Stimulated activated CD8-positive, alpha-beta memory T cell treated with anti-CD3 and anti-CD28 coated beads, Interleukin-12 subunit alpha, Interleukin-12 subunit beta, amount 100 ng/mL, for 24 hours (primary cell): Measurements from ENCODE around the gene SH2D7.
"Not testable (repeated sequence)": the region's sequence is repeated elsewhere in the genome, so short reads cannot be mapped to it uniquely, and the experiment has no call there.

Source experiments
- DNase-seq: peaks from one replicate; pipeline ENCODE4 v3.0.0-alpha.2; 2020; ENCODE audit errors: extremely low read depth

SH2D7 gene

GRCh38 chr15:78140292-78140691, 47.9 kb downstream of the SH2D7 start:
- DNase-seq = no peak

GRCh38 chr15:78142332-78142731, 50.0 kb downstream of the SH2D7 start:
- no peak for DNase-seq

- no peak for DNase-seq
Observed at GRCh38 chr15:78146425-78147154, 54.2 kb downstream of the SH2D7 start.

GRCh38 chr15:78147566-78147965, 55.2 kb downstream of the SH2D7 start:
- DNase-seq = no peak

- DNase-seq = no peak
Observed at GRCh38 chr15:78148392-78149067, 56.2 kb downstream of the SH2D7 start.

DNA sequence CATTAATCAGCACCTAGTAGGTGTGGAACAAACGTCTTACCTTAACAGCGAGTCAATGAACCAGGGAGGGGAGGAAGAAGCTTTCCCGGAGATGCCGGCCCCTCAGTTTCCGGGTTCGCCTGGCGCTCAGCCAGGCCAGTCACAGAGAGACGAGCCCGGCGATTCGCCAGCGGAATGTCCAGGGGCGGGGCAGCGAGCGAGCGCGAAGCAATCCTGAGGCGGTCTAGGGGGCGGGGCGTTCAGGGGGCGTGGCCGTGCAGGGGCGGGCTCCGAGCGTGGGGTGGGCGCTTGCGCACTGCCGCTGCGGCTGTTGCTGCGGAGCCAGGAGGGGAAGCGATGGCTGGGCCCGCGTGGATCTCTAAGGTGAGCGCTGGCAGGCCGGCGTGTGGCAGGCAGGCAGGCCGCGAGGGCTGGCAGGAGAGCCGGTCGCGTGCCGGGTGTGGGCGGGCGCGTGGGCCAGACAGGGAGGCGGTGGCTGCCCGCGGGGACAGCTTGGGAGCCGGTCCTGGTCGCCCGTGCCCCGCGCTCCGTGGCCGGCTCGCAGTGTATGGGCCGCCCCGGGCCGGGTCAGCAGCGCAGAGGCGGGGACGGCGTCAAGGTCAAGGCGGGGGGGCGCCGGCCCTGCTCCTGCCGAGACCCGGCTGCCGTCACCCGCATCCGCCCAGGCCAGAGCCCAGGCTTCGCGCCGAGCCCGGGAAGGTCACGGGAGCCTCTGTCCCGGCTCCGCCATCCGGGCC, 56.9 kb downstream of the SH2D7 start, which contains the start of gene IDH3A:
Gene IDH3A, plus strand, starts transcription at position 295 of the 737 bp plus-strand sequence. Its CDS starts 42 bp downstream, at position 337.
- peak; percentile 100 for DNase-seq

GRCh38 chr15:78149805-78150751, 57.7 kb downstream of the SH2D7 start:
- no peak for DNase-seq

GRCh38 chr15:78151075-78151474, 58.7 kb downstream of the SH2D7 start:
- not testable (repeated sequence) for DNase-seq
